Myocyte (in vitro differentiated cells): ENCODE results near the gene CAMK2G. TPM values are rescaled to one million over a fixed set of nuclear protein-coding genes. Genes with fewer than 3 reads are reported as not detected.

ENCODE experiments used
- DNase-seq: peaks from one replicate; pipeline ENCODE4 v3.0.0-alpha.2; 2012; ENCODE audit warnings: low read depth
- total RNA-seq: library from RNA; depleted of rRNA; stranded (reverse); fragments of >200 nt; gene quantifications from 2 replicates; pipeline ENCODE4 v1.2.3, GENCODE V29; 2014

The CAMK2G gene
- total RNA-seq, 1 donor from 2014 or later = 32.8 TPM

GRCh38 chr10:73884017-73884416 is 9.7 kb upstream of the CAMK2G start:
- no peak for DNase-seq

GRCh38 chr10:73881221-73881919 is 7.0 kb upstream of the CAMK2G start:
- no peak for DNase-seq

GRCh38 chr10:73879296-73880173 is 5.2 kb upstream of the CAMK2G start:
- peak; percentile 84 for DNase-seq

DNA sequence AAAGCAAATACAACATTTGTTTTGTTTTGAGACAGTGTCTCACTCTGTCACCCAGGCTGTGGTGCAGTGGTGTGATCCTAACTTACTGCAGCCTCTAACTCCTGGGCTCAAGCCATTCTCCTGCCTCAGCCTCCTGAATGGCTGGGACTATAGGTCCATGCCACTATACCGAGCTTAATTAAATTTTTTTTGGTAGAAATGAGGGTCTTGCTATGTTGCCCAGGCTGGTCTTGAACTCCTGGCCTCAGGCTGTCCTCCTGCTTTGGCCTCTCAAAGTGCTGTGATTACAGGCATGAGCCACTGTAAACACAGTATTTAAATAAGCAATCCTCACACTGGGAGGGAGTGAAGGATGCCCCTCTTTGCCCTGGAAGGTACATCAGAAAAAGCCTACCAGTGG is 4.0 kb upstream of the CAMK2G start:
- DNase-seq = no peak

- no peak for DNase-seq
These were observed 3.3 kb upstream of the CAMK2G start for GRCh38 chr10:73877533-73878160.

GRCh38 chr10:73876971-73877370 is 2.6 kb upstream of the CAMK2G start:
- DNase-seq = no peak

DNA sequence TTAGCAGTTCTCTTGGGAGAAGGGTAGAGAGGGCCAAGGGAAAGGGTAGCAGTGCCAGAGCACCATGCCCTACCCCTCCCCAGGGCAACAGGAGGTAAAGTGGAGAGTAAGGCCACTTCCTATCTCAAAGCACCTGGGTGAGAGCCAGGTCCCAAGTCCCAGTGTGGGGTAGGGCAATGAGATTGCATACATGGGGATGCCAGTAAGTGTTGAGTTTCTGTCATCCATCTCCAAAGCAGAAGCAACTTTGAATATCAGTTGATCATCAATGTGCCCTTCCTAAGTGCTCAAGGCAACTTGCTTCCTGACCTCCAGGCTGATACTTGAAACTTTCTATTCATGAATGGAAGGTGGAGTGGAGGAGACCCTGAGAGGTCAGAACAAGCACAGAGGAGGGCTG is 2.2 kb upstream of the CAMK2G start:
- DNase-seq = no peak

- no peak for DNase-seq
These were observed 1.8 kb upstream of the CAMK2G start for GRCh38 chr10:73876157-73876556.

- no peak for DNase-seq
These were observed 752 bp upstream of the CAMK2G start for GRCh38 chr10:73875139-73875475.

- DNase-seq = no peak
These were observed 528 bp downstream of the CAMK2G start for GRCh38 chr10:73873838-73874215.

DNA sequence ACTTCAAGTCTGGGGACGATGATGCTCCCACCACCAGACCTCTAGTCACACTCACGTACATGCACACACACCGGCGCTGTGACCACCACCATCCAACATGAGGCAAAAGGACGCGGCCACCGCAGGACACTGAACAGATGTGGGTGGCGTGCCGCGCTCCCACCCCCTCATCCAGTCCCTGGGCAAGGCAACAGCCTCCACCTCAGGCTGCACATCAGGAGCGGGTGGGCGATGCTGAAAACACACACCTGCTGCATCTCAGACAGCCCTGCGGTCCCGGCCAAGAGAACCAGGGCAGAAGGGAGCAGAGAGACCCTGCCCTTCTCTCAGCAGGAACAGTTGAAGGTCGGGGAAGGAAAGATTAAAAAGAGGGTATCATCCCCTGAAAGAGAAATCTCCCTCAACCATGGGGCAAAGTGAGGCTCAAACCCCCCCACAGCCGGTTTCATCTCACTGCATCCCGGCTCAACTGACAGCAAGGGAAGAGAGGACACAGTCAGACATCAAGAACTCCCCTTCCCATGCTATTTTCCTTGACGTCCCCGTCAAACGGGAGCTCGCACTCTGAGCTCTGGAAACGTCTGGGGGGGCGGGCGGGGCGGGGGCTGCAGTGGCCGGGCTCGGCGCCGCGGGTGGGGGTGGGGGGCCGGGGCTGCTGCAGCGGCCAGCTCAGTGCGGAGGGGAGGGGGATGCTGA is 1.1 kb downstream of the CAMK2G start:
- no peak for DNase-seq

DNA sequence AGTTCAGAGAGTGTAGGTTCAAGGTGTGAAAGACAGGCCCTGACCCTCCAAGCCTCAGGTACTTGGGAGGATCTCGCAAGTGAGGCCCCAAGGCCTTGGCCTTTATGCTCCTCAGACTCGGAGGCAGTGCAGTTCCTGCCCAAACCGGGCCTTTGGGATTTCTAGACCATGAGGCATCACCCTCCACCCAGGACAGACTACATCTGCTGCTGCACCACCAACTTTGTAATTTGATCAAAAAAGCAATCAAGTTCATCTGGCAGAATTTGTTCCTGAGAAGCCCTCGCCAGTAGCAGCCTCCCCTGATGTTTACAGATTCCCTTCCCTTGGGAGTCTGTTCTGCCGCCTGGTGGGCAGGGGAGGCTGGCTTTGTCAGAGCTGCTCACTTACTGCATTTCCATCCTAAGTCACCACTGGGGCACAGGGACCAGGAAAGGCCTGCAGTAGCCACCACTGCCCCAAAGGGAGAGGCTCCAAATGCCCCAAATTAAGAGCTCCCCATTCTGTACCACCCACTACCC is 2.1 kb downstream of the CAMK2G start:
- no peak for DNase-seq

DNA sequence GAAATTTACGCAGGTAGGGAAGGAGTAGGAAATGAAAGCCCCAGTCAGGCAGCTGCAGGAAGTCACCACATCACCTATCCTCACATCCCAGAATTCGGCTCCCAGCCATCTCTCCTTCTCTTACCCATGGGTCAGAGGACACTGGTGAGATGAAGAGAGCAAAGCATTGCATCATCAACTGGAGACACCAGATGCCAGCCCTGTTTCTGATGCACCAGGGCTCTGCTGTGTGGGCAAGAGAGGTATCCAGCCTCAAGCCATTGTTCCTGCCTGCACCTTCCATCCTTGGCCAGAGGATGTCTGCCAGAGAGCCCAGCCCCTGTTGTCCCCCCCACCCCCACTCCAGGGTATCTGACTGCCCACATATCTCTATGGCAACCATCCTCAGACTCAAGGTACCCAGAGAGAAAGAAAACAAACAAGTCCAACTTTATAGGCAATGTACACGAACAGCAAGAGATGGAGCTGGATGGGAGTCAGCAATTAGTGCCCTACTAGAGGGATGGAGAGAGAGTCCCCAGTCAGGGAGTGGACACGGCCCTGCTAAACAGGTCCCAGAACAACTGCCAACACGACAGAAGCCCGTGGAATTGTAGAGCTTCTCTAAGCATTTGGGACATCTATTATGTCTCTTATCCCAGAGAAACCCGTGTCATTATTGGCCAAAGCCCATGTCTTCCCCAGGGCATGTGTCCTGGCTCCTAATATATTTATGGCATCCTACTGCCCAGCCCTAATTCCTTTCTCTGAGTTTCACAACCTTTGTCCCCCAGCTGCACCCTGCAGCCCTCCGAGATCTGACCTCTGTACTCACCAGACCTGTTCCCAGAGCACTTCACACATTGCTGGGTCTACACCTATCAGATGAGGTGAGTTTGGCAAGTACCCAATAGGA is 2.8 kb downstream of the CAMK2G start:
- no peak for DNase-seq

DNA sequence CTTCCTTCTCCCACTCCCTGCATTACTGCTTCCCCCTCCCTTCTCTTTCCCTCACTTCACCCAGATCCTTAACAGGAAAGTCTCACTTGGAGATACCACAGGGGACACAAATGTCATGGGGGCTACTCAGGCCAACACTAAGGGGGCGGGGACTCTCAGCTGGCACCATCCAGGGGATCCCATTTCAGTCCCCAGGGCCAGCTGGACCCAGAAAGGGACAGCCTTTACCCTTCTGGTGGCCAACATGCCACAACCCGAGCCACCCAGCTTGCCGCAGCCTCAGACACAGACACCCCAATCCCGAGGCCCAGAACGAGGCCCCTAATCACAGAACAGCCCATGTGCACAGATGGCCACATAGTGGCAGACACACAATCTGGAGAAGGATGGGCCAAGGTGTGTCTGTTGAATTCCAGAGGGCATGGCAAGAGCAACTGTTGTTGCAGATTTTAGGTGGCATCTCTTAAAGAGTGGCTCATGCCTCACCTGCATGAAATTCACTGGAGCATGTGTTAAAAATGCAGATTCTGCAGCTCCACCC is 5.6 kb downstream of the CAMK2G start:
- no peak for DNase-seq

- DNase-seq = no peak
These were observed 6.3 kb downstream of the CAMK2G start for GRCh38 chr10:73867871-73868631.

GRCh38 chr10:73867126-73867807 is 7.1 kb downstream of the CAMK2G start:
- DNase-seq = no peak

DNA sequence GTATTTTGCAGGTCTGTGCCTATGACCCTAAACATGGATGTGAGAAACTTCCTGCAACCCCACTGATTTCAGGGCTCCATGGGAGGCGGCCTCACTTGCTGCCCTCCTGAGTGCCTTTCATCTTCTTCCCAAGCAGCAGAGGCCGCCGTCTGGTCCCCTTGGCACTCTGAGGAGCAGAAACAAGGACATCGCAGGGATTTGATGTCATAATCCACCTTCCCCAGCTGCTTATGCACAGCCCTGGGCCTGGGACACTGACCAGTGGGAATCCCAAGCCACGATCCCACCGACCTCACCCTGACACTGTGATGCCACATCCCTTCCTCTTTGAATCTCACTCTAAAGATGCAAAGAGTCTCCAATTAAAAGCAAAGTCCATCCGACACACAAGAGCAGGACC is 7.7 kb downstream of the CAMK2G start:
- DNase-seq = no peak
